ENCODE results near the gene PRAC2. TPM values are rescaled to one million over a fixed set of nuclear protein-coding genes. Genes with fewer than 3 reads are reported as not detected.

Gene PRAC2
- total RNA-seq, 1 experiment from 2014 or later = not detected

DNA sequence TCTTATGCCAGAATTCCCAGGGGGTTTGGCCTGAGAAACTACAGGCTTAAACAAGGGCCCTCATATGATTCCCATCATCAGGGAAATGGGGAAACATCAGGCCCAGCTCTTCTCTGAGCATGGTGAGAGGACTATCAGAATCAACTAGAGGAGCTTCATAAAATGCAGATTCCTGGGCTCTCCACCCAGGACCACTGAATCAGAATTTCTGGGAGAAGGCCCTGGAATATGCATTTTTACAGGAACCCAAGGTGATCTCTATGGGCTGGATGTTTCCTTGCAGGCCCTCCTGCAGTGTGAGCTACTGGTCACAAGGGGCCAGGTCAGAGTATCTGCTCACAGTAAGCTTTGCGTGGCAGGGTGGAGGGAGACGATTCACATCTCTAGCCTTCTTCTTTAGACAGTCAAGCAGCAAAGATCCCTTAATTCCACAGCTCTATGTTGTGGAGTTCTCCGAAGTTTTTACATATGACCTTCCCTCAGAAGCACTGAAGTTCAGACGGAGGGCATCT, 44.3 kb downstream of the PRAC2 start:
- no peaks in the 10 kb centered on the region for H3K9me3 ChIP-seq (ENCODE audit: control insufficient read depth in 1 of 2, insufficient read depth in 1 of 2, low read depth in 1 of 2, low read length in 2 of 2)
- no peak overlapping the region for H3K9ac ChIP-seq (ENCODE audit: low read length)
- no peaks in the 10 kb centered on the region for H3K36me3 ChIP-seq (ENCODE audit: control insufficient read depth in 1 of 2, insufficient read depth in 2 of 2, low read length in 2 of 2)
- no peaks in the 10 kb centered on the region for H3K4me1 ChIP-seq (ENCODE audit: control insufficient read depth in 1 of 2, insufficient read depth in 2 of 2, low read length in 2 of 2)
- no peak for TF ChIP-seq EZH2phosphoT487 (IDR thresholded peaks at IDR 0.05; ENCODE audit: borderline replicate concordance)
- TF ChIP-seq, protein P1, sequence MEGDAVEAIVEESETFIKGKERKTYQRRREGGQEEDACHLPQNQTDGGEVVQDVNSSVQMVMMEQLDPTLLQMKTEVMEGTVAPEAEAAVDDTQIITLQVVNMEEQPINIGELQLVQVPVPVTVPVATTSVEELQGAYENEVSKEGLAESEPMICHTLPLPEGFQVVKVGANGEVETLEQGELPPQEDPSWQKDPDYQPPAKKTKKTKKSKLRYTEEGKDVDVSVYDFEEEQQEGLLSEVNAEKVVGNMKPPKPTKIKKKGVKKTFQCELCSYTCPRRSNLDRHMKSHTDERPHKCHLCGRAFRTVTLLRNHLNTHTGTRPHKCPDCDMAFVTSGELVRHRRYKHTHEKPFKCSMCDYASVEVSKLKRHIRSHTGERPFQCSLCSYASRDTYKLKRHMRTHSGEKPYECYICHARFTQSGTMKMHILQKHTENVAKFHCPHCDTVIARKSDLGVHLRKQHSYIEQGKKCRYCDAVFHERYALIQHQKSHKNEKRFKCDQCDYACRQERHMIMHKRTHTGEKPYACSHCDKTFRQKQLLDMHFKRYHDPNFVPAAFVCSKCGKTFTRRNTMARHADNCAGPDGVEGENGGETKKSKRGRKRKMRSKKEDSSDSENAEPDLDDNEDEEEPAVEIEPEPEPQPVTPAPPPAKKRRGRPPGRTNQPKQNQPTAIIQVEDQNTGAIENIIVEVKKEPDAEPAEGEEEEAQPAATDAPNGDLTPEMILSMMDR (IDR thresholded peaks at IDR 0.05 in 2 of 3, conservative IDR thresholded peaks at IDR 0.05 in 1 of 3; ENCODE audit: borderline replicate concordance in 1 of 3, insufficient read depth in 1 of 3, low read depth in 2 of 3, low read length in 2 of 3) = peak in 1 of 3 experiments; percentile 37; a peak in 2 of 6 replicates
- H3K9me2 ChIP-seq (ENCODE audit: insufficient read depth) = no peaks in the 10 kb centered on the region
- no peak overlapping the region for H3K4me2 ChIP-seq (ENCODE audit: low read length)
- no peak overlapping the region for H2AFZ ChIP-seq (ENCODE audit: low read depth, low read length, poor library complexity, severe bottlenecking)
- ChIA-PET CTCF (interaction anchor here (1.1 to 1.3 kb wide), 3 partner anchors 21 to 112 kb away, joined by 3 to 6 read pairs (median 4); no protein-coding TSS in a partner anchor), RAD21 (ENCODE audit: low non-redundant PET in 1 of 2, low total read pairs in 2 of 2, uncharacterized antibody in 2 of 2, unreplicated experiment in 2 of 2) (no interaction called here), POLR2A (no interaction called here)
- DNase-seq (ENCODE audit: low read depth, low spot score) (no peak), ATAC-seq (peak; percentile 73)
- no peaks in the 10 kb centered on the region for H3K79me2 ChIP-seq (ENCODE audit: insufficient read depth, low read length)
- H4K20me1 ChIP-seq (ENCODE audit: insufficient read depth) = no peaks in the 10 kb centered on the region
- H3K27me3 ChIP-seq (ENCODE audit: insufficient read depth, low read length) = no peaks in the 10 kb centered on the region; the same call in 1 of the 2 replicates
- H3K27ac ChIP-seq (ENCODE audit: low read depth, low read length) = no peak overlapping the region
- H3K4me3 ChIP-seq (replicated peaks in 1 of 2; ENCODE audit: low read depth in 1 of 2, low read length in 2 of 2) = no peak overlapping the region
- intact Hi-C loops (cut with micrococcal nuclease) = no loop called here
- no TSS peak for BruUV-seq (replicated peaks)

DNA sequence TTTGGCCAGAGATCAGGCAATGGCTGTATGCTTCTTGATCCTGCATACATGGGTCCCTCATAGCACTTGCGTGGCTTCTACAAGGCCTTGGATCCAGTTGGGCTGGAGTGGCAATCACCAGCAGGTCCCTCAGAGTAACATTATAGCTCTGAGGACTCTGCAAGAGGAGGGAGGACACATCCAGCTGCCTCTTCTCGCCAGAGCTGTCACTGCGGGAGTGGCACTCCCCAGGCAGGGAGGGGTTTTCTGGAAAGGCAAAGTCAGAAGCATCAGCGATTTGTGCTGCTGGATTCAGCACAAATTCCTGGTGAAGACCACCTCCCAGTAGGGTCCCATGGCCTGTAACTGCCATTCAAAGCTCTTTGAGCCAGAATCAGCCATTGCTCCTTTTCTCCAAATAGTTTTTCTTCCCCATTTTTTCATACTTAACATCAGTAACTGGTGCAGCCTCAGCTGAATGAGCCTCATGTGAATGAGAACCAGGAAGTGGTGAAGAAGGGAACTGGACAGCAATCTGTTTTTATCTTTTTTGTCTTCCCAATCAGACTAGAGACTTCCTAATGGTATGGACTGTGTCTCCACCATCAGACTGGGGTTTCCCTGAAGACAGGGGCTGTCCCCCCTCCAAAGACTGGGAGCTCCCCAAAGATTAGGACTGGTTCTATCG, 46.2 kb downstream of the PRAC2 start:
- no peaks in the 10 kb centered on the region for H3K27me3 ChIP-seq (ENCODE audit: insufficient read depth, low read length)
- BruUV-seq (replicated peaks) = no TSS peak
- intact Hi-C loops (cut with micrococcal nuclease) = no loop called here
- H3K9me2 ChIP-seq (ENCODE audit: insufficient read depth) = no peaks in the 10 kb centered on the region
- DNase-seq (ENCODE audit: low read depth, low spot score) (no peak), ATAC-seq (no peak)
- H3K36me3 ChIP-seq (ENCODE audit: control insufficient read depth in 1 of 2, insufficient read depth in 2 of 2, low read length in 2 of 2) = no peaks in the 10 kb centered on the region
- H4K20me1 ChIP-seq (ENCODE audit: insufficient read depth) = no peaks in the 10 kb centered on the region
- H3K9ac ChIP-seq (ENCODE audit: low read length) = no peak overlapping the region
- POLR2A ChIA-PET = interaction anchor here (0.7 kb wide), 1 partner anchor 123 kb away, joined by 3 read pairs; the partner anchor contains the start of gene ATP5MC1
- H3K4me1 ChIP-seq (ENCODE audit: control insufficient read depth in 1 of 2, insufficient read depth in 2 of 2, low read length in 2 of 2) = no peaks in the 10 kb centered on the region
- H3K9me3 ChIP-seq (ENCODE audit: control insufficient read depth in 1 of 2, insufficient read depth in 1 of 2, low read depth in 1 of 2, low read length in 2 of 2) = no peaks in the 10 kb centered on the region
- CTCF ChIA-PET = interaction anchor here (0.7 to 1.3 kb wide), 5 partner anchors 19 to 110 kb away, joined by 3 to 4 read pairs (median 3); no protein-coding TSS in a partner anchor
- no peak overlapping the region for H3K27ac ChIP-seq (ENCODE audit: low read depth, low read length)
- RAD21 ChIA-PET (ENCODE audit: low non-redundant PET in 1 of 2, low total read pairs in 2 of 2, uncharacterized antibody in 2 of 2, unreplicated experiment in 2 of 2) = no interaction called here
- H3K4me2 ChIP-seq (ENCODE audit: low read length) = no peak overlapping the region
- H3K79me2 ChIP-seq (ENCODE audit: insufficient read depth, low read length) = no peaks in the 10 kb centered on the region
- H3K4me3 ChIP-seq (replicated peaks in 1 of 2; ENCODE audit: low read depth in 1 of 2, low read length in 2 of 2) = no peak overlapping the region
- H2AFZ ChIP-seq (ENCODE audit: low read depth, low read length, poor library complexity, severe bottlenecking) = no peak overlapping the region
- TF ChIP-seq JUND (IDR thresholded peaks at IDR 0.05) (no peak), EZH2phosphoT487 (IDR thresholded peaks at IDR 0.05; ENCODE audit: borderline replicate concordance) (no peak), ZNF274 (IDR thresholded peaks at IDR 0.05; ENCODE audit: low read depth, low read length) (no peak), CEBPB (IDR thresholded peaks at IDR 0.05; ENCODE audit: low read depth) (no peak), FOSL1 (IDR thresholded peaks at IDR 0.05; ENCODE audit: low read depth) (no peak), SIN3A (IDR thresholded peaks at IDR 0.05; ENCODE audit: low read depth) (no peak), POLR2A (IDR thresholded peaks at IDR 0.05; ENCODE audit: borderline replicate concordance, extremely low read depth, insufficient read depth, insufficient read length) (no peak), CBX3 (IDR thresholded peaks at IDR 0.05; ENCODE audit: low read depth) (no peak), POLR2AphosphoS5 (IDR thresholded peaks at IDR 0.05; ENCODE audit: low read depth, low read length) (no peak)
- TF ChIP-seq, protein P2, sequence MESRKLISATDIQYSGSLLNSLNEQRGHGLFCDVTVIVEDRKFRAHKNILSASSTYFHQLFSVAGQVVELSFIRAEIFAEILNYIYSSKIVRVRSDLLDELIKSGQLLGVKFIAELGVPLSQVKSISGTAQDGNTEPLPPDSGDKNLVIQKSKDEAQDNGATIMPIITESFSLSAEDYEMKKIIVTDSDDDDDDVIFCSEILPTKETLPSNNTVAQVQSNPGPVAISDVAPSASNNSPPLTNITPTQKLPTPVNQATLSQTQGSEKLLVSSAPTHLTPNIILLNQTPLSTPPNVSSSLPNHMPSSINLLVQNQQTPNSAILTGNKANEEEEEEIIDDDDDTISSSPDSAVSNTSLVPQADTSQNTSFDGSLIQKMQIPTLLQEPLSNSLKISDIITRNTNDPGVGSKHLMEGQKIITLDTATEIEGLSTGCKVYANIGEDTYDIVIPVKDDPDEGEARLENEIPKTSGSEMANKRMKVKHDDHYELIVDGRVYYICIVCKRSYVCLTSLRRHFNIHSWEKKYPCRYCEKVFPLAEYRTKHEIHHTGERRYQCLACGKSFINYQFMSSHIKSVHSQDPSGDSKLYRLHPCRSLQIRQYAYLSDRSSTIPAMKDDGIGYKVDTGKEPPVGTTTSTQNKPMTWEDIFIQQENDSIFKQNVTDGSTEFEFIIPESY (IDR thresholded peaks at IDR 0.05; ENCODE audit: extremely low read depth, insufficient replicate concordance, low read length) = no peak
- TF ChIP-seq, protein P1 (IDR thresholded peaks at IDR 0.05 in 2 of 3, conservative IDR thresholded peaks at IDR 0.05 in 1 of 3; ENCODE audit: borderline replicate concordance in 1 of 3, insufficient read depth in 1 of 3, low read depth in 2 of 3, low read length in 2 of 3) = no peak
